GM21576 (cell line): Measurements from ENCODE around the gene HSD3B7.

Source experiments
- ATAC-seq: cut with Tn5 transposase; IDR thresholded peaks from one replicate; pipeline ENCODE4 v1.9.1; 2021; ENCODE audit warnings: mild to moderate bottlenecking, moderate library complexity; ENCODE audit not compliant: unreplicated experiment

The HSD3B7 gene

GRCh38 chr16:30956601-30957455 is 28.2 kb upstream of the HSD3B7 start:
- ATAC-seq: peak; percentile 41

- peak; percentile 68 for ATAC-seq
Measured at GRCh38 chr16:30957456-30958174, 27.4 kb upstream of the HSD3B7 start, which contains the start of gene SETD1A. Gene SETD1A, plus strand, starts transcription at chr16:30957754. Its CDS starts 978 bp downstream, at chr16:30958732.

- ATAC-seq: peak; percentile 13
Measured at GRCh38 chr16:30958175-30959079, 26.6 kb upstream of the HSD3B7 start.

GRCh38 chr16:30961384-30961783 is 23.6 kb upstream of the HSD3B7 start:
- no peak for ATAC-seq

GRCh38 chr16:30963925-30964511 is 21.0 kb upstream of the HSD3B7 start:
- no peak for ATAC-seq

GRCh38 chr16:30964574-30965226 is 20.3 kb upstream of the HSD3B7 start:
- no peak for ATAC-seq

- no peak for ATAC-seq
Measured at GRCh38 chr16:30965436-30965835, 19.6 kb upstream of the HSD3B7 start.

GRCh38 chr16:30966033-30966619 is 18.9 kb upstream of the HSD3B7 start:
- ATAC-seq: no peak

- ATAC-seq: no peak
Measured at GRCh38 chr16:30967795-30968194, 17.2 kb upstream of the HSD3B7 start.

GRCh38 chr16:30969246-30969842 is 15.7 kb upstream of the HSD3B7 start:
- no peak for ATAC-seq

GRCh38 chr16:30971298-30971697 is 13.7 kb upstream of the HSD3B7 start:
- no peak for ATAC-seq

GRCh38 chr16:30972872-30973271 is 12.1 kb upstream of the HSD3B7 start:
- no peak for ATAC-seq

GRCh38 chr16:30974348-30974747 is 10.7 kb upstream of the HSD3B7 start:
- no peak for ATAC-seq

GRCh38 chr16:30976486-30976885 is 8.5 kb upstream of the HSD3B7 start:
- ATAC-seq: no peak

GRCh38 chr16:30977502-30977901 is 7.5 kb upstream of the HSD3B7 start:
- no peak for ATAC-seq

GRCh38 chr16:30979170-30980022 is 5.6 kb upstream of the HSD3B7 start:
- ATAC-seq: no peak

- no peak for ATAC-seq
Measured at GRCh38 chr16:30980023-30980371, 5.0 kb upstream of the HSD3B7 start.

- ATAC-seq: no peak
Measured at GRCh38 chr16:30980434-30980833, 4.6 kb upstream of the HSD3B7 start.

- no peak for ATAC-seq
Measured at GRCh38 chr16:30980959-30981358, 4.0 kb upstream of the HSD3B7 start.
